Parathyroid adenoma (tissue), 2 donors: Measurements from ENCODE around the gene TTC33.

Experiments used
- H2AFZ ChIP-seq: fragments of 300-600 bp; sonication (generic); one replicate; pipeline ENCODE4 v1.7.0; 2017; ENCODE audit warnings: antibody characterized with exemption, mild to moderate bottlenecking
- H3K27ac ChIP-seq: fragments of 300-600 bp; sonication (generic); one replicate; pipeline ENCODE4 v1.7.0; 2017
- H3K27me3 ChIP-seq: fragments of 300-600 bp; sonication (generic); one replicate; pipeline ENCODE4 v1.7.0; 2017; ENCODE audit warnings: low read length; ENCODE audit not compliant: control insufficient read depth, insufficient read depth
- H3K36me3 ChIP-seq: fragments of 300-600 bp; sonication (generic); one replicate; pipeline ENCODE4 v1.7.0; 2017; ENCODE audit warnings: low read length; ENCODE audit not compliant: control insufficient read depth, insufficient read depth
- H3K4me1 ChIP-seq: fragments of 300-600 bp; sonication (generic); one replicate; pipeline ENCODE4 v1.7.0; 2017; ENCODE audit warnings: control low read depth
- H3K4me2 ChIP-seq: fragments of 300-600 bp; sonication (generic); one replicate; pipeline ENCODE4 v1.7.0; 2017; ENCODE audit warnings: low read length
- H3K4me3 ChIP-seq: fragments of 300-600 bp; sonication (generic); one replicate; pipeline ENCODE4 v1.7.0; 2017; ENCODE audit warnings: low read depth, low read length
- H3K79me2 ChIP-seq: fragments of 300-600 bp; sonication (generic); one replicate; pipeline ENCODE4 v1.7.0; 2017; ENCODE audit warnings: control low read depth
- H3K9ac ChIP-seq: fragments of 300-600 bp; sonication (generic); one replicate; pipeline ENCODE4 v1.7.0; 2017; ENCODE audit warnings: mild to moderate bottlenecking
- H3K9me3 ChIP-seq: fragments of 300-600 bp; sonication (generic); one replicate; pipeline ENCODE4 v1.7.0; 2017; ENCODE audit warnings: low read length; ENCODE audit not compliant: control insufficient read depth
- TF ChIP-seq, protein P1 (sequence below): fragments of 300-600 bp; sonication (generic); IDR thresholded peaks from one replicate; pipeline ENCODE4 v1.7.0; 2017; ENCODE audit warnings: antibody characterized with exemption, mild to moderate bottlenecking
- donor health status: primary hyperparathyroidism.

TTC33 gene

DNA sequence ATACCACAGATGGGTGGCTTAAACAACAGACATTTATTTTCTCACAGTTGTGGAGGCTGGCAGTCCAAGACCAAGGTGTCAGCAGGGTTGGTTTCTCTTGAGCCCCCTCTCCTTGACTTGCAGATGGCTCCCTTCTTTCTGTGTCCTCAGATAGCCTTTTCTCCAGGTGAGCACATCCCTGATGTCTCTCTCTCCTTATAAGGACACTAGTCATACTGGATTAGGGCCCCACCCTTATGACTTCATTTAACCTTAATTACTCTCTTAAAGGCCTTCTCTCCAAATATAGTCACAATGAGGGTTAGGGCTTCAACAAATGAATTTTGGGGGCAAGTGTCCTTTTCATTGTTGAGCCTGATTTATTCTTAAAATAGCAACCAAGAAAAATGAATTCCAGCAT, 61.3 kb downstream of the TTC33 start:
- H3K4me1 ChIP-seq, result no peaks in the 10 kb centered on the region
- no peaks in the 10 kb centered on the region for H3K36me3 ChIP-seq
- H3K27ac ChIP-seq, result no peak overlapping the region
- H3K9me3 ChIP-seq, result no peaks in the 10 kb centered on the region
- no peak overlapping the region for H3K4me3 ChIP-seq
- no peak overlapping the region for H2AFZ ChIP-seq
- H3K27me3 ChIP-seq, result no peaks in the 10 kb centered on the region
- TF ChIP-seq, protein P1, sequence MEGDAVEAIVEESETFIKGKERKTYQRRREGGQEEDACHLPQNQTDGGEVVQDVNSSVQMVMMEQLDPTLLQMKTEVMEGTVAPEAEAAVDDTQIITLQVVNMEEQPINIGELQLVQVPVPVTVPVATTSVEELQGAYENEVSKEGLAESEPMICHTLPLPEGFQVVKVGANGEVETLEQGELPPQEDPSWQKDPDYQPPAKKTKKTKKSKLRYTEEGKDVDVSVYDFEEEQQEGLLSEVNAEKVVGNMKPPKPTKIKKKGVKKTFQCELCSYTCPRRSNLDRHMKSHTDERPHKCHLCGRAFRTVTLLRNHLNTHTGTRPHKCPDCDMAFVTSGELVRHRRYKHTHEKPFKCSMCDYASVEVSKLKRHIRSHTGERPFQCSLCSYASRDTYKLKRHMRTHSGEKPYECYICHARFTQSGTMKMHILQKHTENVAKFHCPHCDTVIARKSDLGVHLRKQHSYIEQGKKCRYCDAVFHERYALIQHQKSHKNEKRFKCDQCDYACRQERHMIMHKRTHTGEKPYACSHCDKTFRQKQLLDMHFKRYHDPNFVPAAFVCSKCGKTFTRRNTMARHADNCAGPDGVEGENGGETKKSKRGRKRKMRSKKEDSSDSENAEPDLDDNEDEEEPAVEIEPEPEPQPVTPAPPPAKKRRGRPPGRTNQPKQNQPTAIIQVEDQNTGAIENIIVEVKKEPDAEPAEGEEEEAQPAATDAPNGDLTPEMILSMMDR, result no peak
- no peak overlapping the region for H3K4me2 ChIP-seq
- H3K9ac ChIP-seq, result no peak overlapping the region
- no peaks in the 10 kb centered on the region for H3K79me2 ChIP-seq

DNA sequence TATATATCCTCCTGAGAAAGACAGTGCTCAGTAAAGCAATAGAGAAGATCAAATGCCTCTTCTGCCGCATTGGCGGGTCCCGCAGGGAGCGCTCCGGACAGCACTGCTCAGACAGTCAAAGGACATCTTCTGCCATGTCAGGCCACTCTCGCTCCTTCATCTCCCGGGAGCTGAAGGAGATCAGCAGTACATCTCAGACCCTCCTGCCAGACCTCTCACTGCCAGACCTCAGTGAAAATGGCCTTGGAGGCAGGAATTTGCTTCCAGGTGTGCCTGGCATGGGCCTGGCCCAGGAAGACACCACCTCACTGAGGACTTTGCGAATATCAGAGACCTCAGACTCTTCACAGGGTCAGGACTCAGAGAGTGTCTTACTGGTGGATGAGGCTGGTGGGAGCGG, 63.9 kb downstream of the TTC33 start:
- Histone ChIP-seq H3K36me3 (no peaks in the 10 kb centered on the region), H3K4me2 (no peak overlapping the region), H3K27ac (no peak overlapping the region), H3K4me3 (no peak overlapping the region), H3K9me3 (no peaks in the 10 kb centered on the region), H3K9ac (no peak overlapping the region), H3K27me3 (no peaks in the 10 kb centered on the region), H3K79me2 (no peaks in the 10 kb centered on the region), H3K4me1 (no peaks in the 10 kb centered on the region), H2AFZ (no peak overlapping the region)
- TF ChIP-seq, protein P1, result no peak

DNA sequence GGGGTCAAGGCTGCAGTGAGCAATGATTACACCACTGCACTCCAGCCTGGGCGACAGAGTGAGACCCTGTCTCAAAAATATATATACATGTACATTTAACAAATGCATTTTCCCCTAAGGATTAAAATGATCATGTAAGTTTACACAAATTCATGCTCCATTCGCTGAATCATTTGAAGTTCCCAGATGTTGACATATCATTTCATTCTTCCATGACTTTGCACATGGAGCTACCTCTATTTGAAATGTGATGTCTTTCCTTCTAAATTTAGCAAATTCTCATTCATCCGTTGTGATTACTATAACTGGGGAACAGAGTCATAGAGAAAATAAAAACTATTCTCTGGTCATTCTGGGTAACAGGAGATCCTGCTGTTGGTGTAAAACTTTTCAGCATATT, 65.5 kb downstream of the TTC33 start:
- TF ChIP-seq, protein P1, result no peak
- H3K9ac ChIP-seq, result no peak overlapping the region

DNA sequence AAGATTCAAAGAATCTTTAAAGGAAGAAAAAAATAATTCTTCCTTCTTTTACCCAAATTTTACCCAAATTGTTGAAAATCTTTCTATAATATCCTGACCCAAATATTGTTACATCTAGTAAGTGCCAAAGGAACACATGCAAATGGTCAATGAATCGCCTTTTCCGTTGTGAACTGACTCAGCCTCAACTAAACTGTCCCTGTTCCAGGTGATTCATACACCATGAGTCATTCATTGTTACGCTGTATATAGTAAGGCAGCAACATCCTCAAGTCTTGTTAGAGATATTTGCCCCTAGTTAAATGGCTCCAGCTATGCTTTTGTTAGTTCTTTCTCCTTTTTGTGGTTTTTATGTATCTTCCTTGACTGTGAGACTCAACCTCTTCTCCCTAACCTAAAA, 66.3 kb downstream of the TTC33 start:
- Histone ChIP-seq H3K4me3 (no peak overlapping the region), H3K79me2 (no peaks in the 10 kb centered on the region), H2AFZ (no peak overlapping the region), H3K27me3 (no peaks in the 10 kb centered on the region), H3K4me2 (no peak overlapping the region), H3K9me3 (no peaks in the 10 kb centered on the region), H3K9ac (no peak overlapping the region), H3K4me1 (no peaks in the 10 kb centered on the region), H3K36me3 (no peaks in the 10 kb centered on the region), H3K27ac (no peak overlapping the region)
- TF ChIP-seq, protein P1, result no peak

More for the DNA sequence above, 65.5 kb downstream of the TTC33 start:
- H3K9me3 ChIP-seq, result no peaks in the 10 kb centered on the region
- H3K4me2 ChIP-seq, result no peak overlapping the region
- H3K36me3 ChIP-seq, result no peaks in the 10 kb centered on the region
- no peak overlapping the region for H2AFZ ChIP-seq
- no peaks in the 10 kb centered on the region for H3K27me3 ChIP-seq
- no peak overlapping the region for H3K4me3 ChIP-seq
- H3K79me2 ChIP-seq, result no peaks in the 10 kb centered on the region
- H3K4me1 ChIP-seq, result no peaks in the 10 kb centered on the region
- H3K27ac ChIP-seq, result no peak overlapping the region

DNA sequence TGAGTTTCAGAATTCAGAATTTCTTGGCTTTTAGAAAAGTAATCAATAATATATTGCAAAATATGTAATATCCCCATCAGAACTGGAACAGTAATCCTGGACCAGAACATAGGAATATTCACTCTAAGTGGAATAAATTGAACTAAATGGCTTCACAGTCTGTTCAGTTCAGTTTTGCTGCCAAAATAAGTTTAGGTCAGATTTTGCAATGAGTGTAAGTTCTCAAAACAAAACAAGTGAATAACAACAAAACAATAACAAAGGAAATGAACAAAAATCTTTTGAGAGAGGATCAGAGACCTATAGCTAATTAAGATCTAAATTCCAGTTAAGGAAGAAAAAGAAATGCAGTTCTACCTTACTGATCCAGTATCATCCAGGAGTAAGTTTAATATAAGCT, 66.8 kb downstream of the TTC33 start:
- Histone ChIP-seq H3K9me3 (no peaks in the 10 kb centered on the region), H3K27ac (no peak overlapping the region), H3K36me3 (no peaks in the 10 kb centered on the region)

More for the DNA sequence above, 66.8 kb downstream of the TTC33 start:
- Histone ChIP-seq H3K4me3 (no peak overlapping the region), H2AFZ (no peak overlapping the region), H3K79me2 (no peaks in the 10 kb centered on the region), H3K4me2 (no peak overlapping the region), H3K9ac (no peak overlapping the region), H3K4me1 (no peaks in the 10 kb centered on the region), H3K27me3 (no peaks in the 10 kb centered on the region)
- TF ChIP-seq, protein P1, result no peak
